ENCODE data around the gene MED10.

GRCh38 chr5:6427694-6428093 lies 49.3 kb upstream of the MED10 start:
- no peak for TF ChIP-seq CTCF (conservative IDR thresholded peaks at IDR 0.05)
- TF ChIP-seq ZFX (IDR thresholded peaks at IDR 0.05) = no peak
